Mononuclear cell (primary cell): ENCODE measurements around the gene CD69. TPM values are rescaled to one million over a fixed set of nuclear protein-coding genes. Genes with fewer than 3 reads are reported as not detected.
"Not testable (repeated sequence)": the region's sequence is repeated elsewhere in the genome, so short reads cannot be mapped to it uniquely, and the experiment has no call there.

Experiments
- H3K27me3 ChIP-seq: 2 replicates; pipeline ENCODE4 v1.6.0; 2011; ENCODE audit warnings: low read length, control low read depth; ENCODE audit not compliant: insufficient read depth
- H3K4me1 ChIP-seq: 2 replicates; pipeline ENCODE4 v1.5.1; 2011; ENCODE audit warnings: mild to moderate bottlenecking, low read length, control low read depth; ENCODE audit not compliant: insufficient read depth
- H3K4me3 ChIP-seq: 2 replicates; pipeline ENCODE4 v1.5.1; 2011; ENCODE audit warnings: mild to moderate bottlenecking, low read length, moderate library complexity
- H3K9me3 ChIP-seq: 2 replicates; pipeline ENCODE4 v1.5.1; 2011; ENCODE audit warnings: low read depth, mild to moderate bottlenecking, control low read depth, low read length
- total RNA-seq: library from RNA; depleted of rRNA; stranded (reverse); fragments of >200 nt; gene quantifications from one replicate; pipeline ENCODE4 v1.2.3, GENCODE V29; 2012

CD69 gene
- total RNA-seq, 1 donor, result 2,627 TPM

- H3K9me3 ChIP-seq, result no peaks in the 10 kb centered on the region
- no peak overlapping the region for H3K4me3 ChIP-seq
- H3K4me1 ChIP-seq, result peaks cover 44% of the 10 kb centered on the region
- H3K27me3 ChIP-seq, result no peaks in the 10 kb centered on the region
Observed at GRCh38 chr12:9742661-9743060, 18.0 kb downstream of the CD69 start.

GRCh38 chr12:9741726-9742125 is 19.0 kb downstream of the CD69 start:
- H3K4me1 ChIP-seq, result peaks cover 48% of the 10 kb centered on the region
- H3K9me3 ChIP-seq, result no peaks in the 10 kb centered on the region
- H3K27me3 ChIP-seq, result no peaks in the 10 kb centered on the region
- H3K4me3 ChIP-seq, result no peak overlapping the region

GRCh38 chr12:9740106-9740750 is 20.5 kb downstream of the CD69 start:
- Histone ChIP-seq H3K27me3 (no peaks in the 10 kb centered on the region), H3K4me1 (peaks cover 56% of the 10 kb centered on the region), H3K4me3 (peak overlapping the region; percentile 7)

GRCh38 chr12:9739404-9740105 is 21.1 kb downstream of the CD69 start:
- Histone ChIP-seq H3K4me1 (peaks cover 61% of the 10 kb centered on the region), H3K4me3 (peak overlapping the region; percentile 7)
- not testable (repeated sequence) for H3K9me3 ChIP-seq, H3K27me3 ChIP-seq

More at GRCh38 chr12:9740106-9740750, 20.5 kb downstream of the CD69 start:
- H3K9me3 ChIP-seq, result no peaks in the 10 kb centered on the region

GRCh38 chr12:9738905-9739304 is 21.8 kb downstream of the CD69 start:
- not testable (repeated sequence) for H3K27me3 ChIP-seq, H3K9me3 ChIP-seq, H3K4me3 ChIP-seq
- H3K4me1 ChIP-seq, result peaks cover 61% of the 10 kb centered on the region

GRCh38 chr12:9736936-9737705 is 23.6 kb downstream of the CD69 start:
- no peaks in the 10 kb centered on the region for H3K9me3 ChIP-seq
- no peak overlapping the region for H3K4me3 ChIP-seq
- H3K4me1 ChIP-seq, result peaks cover 58% of the 10 kb centered on the region
- H3K27me3 ChIP-seq, result no peaks in the 10 kb centered on the region

GRCh38 chr12:9735601-9736000 is 25.1 kb downstream of the CD69 start:
- H3K4me1 ChIP-seq, result peaks cover 58% of the 10 kb centered on the region
- H3K4me3 ChIP-seq, result no peak overlapping the region
- H3K9me3 ChIP-seq, result no peaks in the 10 kb centered on the region
- H3K27me3 ChIP-seq, result no peaks in the 10 kb centered on the region

- Histone ChIP-seq H3K27me3 (no peaks in the 10 kb centered on the region), H3K4me3 (peak within 1 kb of the TSS; percentile 2), H3K9me3 (no peaks in the 10 kb centered on the region), H3K4me1 (peaks cover 42% of the 10 kb centered on the region)
Observed at GRCh38 chr12:9732921-9733461, 27.7 kb downstream of the CD69 start, which contains the start of gene CLECL1. Gene CLECL1 (minus strand): TSS chr12:9733097.

GRCh38 chr12:9731797-9732196 is 28.9 kb downstream of the CD69 start:
- Histone ChIP-seq H3K27me3 (no peaks in the 10 kb centered on the region), H3K9me3 (no peaks in the 10 kb centered on the region), H3K4me3 (peak overlapping the region; percentile 2), H3K4me1 (peaks cover 37% of the 10 kb centered on the region)

- Histone ChIP-seq H3K4me1 (peaks cover 37% of the 10 kb centered on the region), H3K4me3 (no peak overlapping the region), H3K27me3 (no peaks in the 10 kb centered on the region), H3K9me3 (no peaks in the 10 kb centered on the region)
Observed at GRCh38 chr12:9731393-9731792, 29.3 kb downstream of the CD69 start.

GRCh38 chr12:9730591-9730990 is 30.1 kb downstream of the CD69 start:
- no peaks in the 10 kb centered on the region for H3K9me3 ChIP-seq
- peaks cover 30% of the 10 kb centered on the region for H3K4me1 ChIP-seq
- no peaks in the 10 kb centered on the region for H3K27me3 ChIP-seq
- H3K4me3 ChIP-seq, result no peak overlapping the region

GRCh38 chr12:9730011-9730410 is 30.7 kb downstream of the CD69 start:
- Histone ChIP-seq H3K9me3 (no peaks in the 10 kb centered on the region), H3K4me1 (peaks cover 27% of the 10 kb centered on the region), H3K27me3 (no peaks in the 10 kb centered on the region), H3K4me3 (no peak overlapping the region)

GRCh38 chr12:9729082-9729481 is 31.6 kb downstream of the CD69 start:
- H3K4me1 ChIP-seq, result peaks cover 24% of the 10 kb centered on the region
- H3K9me3 ChIP-seq, result no peaks in the 10 kb centered on the region
- H3K27me3 ChIP-seq, result no peaks in the 10 kb centered on the region
- no peak overlapping the region for H3K4me3 ChIP-seq

- Histone ChIP-seq H3K9me3 (no peaks in the 10 kb centered on the region), H3K4me3 (no peak overlapping the region), H3K4me1 (peaks cover 25% of the 10 kb centered on the region), H3K27me3 (no peaks in the 10 kb centered on the region)
Observed at GRCh38 chr12:9727813-9728212, 32.9 kb downstream of the CD69 start.

GRCh38 chr12:9725213-9725870 is 35.4 kb downstream of the CD69 start:
- H3K4me3 ChIP-seq, result no peak overlapping the region
- no peaks in the 10 kb centered on the region for H3K9me3 ChIP-seq
- H3K4me1 ChIP-seq, result peaks cover 23% of the 10 kb centered on the region
- no peaks in the 10 kb centered on the region for H3K27me3 ChIP-seq
